ENCODE measurements around the gene SYT9.
"Not testable (repeated sequence)": the region's sequence is repeated elsewhere in the genome, so short reads cannot be mapped to it uniquely, and the experiment has no call there.

SYT9 gene

DNA sequence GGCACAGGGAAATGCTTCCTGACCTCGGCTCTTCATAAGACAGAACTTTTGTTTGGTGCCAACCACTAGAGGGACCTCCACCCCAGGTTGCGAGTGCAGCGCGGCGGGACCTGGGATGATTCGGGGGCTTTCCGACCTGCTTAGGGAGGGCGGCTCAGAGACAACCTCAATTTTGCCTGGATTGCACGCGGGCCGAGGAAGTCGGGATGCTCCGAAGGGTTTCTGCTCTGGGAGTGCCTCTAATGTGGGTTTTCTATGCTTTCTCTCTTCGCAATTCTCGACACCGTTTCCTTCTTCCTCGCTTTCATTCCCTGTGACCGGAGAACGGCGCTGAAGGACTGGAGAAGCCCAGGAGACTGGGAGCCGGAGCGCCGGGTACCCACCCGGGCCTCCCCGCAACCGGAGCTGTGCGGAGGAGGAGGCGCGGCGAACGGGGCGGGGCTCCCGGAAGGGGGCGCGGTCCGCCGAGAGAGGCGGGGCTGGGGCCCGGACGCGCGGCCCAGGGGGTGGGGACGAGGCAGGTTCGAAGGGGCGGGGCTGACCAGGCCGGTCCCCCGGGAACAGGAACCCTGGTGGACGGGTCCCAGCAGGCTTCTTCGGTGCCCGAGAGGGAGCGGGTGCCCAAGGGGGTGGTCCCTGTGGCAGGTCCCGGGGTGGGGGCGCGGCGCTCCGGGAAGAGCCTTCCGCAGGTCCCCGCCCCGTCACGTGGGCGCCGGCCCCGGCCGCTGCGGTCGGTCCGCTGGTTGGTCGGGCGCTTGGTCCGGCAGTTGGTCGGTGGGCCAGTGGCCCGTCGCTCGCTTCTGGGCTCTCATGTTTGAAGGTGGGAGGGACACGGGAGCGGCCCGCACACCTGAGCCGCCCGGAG is 261.8 kb downstream of the SYT9 start, which contains the start of gene PPFIBP2:
Gene PPFIBP2 (plus strand): TSS at position 766 of the 865 bp plus-strand sequence. CDS start 35,477 bp downstream, outside the sequence.
- intact Hi-C loops (cut with DNase I): loop anchor here (2.0 to 5.0 kb wide), 3 partner anchors 55 to 154 kb away; no protein-coding TSS in a partner anchor
- peak; percentile 64 to 94 (median 87) for DNase-seq

GRCh38 chr11:7514099-7514591 is 262.4 kb downstream of the SYT9 start:
- DNase-seq: peak in 28 of 42 donors; percentile 12 to 68 (median 34)

DNA sequence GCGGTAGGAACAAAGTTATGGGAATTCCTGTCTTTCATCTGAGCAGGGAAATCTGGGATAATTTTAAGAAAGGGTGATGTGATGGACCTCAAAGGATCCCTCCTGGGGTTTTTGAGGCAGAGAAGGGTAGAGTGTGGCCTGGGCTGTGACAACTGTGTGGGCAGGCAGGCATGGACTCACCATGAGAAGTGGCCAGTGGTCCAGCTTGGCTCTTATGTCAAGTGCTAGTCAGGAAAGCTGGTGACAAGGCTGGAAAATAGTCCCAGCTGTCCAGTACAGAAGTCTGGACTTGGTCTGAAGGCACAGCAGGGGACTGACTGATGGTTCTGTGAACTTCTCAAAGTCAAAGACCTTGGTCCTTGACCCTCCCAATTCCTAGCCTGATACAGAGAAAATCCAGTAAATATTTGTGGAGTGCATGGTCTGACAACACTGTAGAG is 263.8 kb downstream of the SYT9 start:
- intact Hi-C loops (cut with DNase I): no loop called here
- DNase-seq: no peak

More at GRCh38 chr11:7514099-7514591, 262.4 kb downstream of the SYT9 start:
- intact Hi-C loops (cut with DNase I): loop anchor here (5.0 kb wide), 2 partner anchors 138 to 153 kb away; no protein-coding TSS in a partner anchor

GRCh38 chr11:7516475-7516874 is 264.8 kb downstream of the SYT9 start:
- intact Hi-C loops (cut with DNase I): no loop called here
- no peak for DNase-seq

- DNase-seq; intact Hi-C loops (cut with DNase I): not testable (repeated sequence)
Observed at GRCh38 chr11:7517743-7518142, 266.0 kb downstream of the SYT9 start.
